ENCODE measurements around the gene EMX2.

EMX2 gene

DNA sequence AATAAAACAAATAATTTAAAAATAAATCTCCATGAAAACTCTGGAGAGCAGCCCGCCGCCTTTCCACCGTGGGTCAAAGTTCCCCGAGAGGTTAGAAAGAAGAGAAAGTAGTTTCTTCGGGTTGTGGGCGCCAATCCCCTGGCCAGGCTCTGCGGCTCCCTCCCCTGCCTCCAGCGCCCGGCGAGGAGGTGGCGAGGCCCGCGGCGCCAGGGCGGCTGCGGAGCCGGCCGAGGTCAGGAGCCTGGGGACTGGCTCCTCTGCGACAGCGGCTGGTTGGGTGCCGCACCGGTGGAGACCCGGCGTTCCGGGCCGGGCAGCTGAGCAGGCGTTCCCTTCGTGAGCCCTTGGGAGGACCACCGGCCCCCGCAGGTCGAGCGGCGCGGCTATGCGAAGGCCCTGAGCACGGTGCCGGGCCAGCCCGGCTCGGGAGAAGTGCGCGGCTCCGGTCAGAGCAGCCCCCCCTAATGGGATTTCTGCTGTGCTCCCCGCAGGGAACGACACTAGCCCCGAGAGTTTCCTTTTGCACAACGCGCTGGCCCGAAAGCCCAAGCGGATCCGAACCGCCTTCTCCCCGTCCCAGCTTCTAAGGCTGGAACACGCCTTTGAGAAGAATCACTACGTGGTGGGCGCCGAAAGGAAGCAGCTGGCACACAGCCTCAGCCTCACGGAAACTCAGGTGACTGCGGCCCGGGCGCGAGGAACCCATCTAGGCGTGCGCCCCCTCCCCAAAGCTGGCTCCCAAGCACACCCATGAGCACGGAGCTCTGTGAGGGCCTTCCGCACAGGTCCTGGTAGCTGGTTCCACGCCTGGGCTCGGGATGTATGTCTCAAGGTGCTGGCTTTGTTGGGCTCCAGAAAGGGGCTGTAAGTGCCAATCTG lies 2.8 kb downstream of the EMX2 start:
- no peak for DNase-seq

DNA sequence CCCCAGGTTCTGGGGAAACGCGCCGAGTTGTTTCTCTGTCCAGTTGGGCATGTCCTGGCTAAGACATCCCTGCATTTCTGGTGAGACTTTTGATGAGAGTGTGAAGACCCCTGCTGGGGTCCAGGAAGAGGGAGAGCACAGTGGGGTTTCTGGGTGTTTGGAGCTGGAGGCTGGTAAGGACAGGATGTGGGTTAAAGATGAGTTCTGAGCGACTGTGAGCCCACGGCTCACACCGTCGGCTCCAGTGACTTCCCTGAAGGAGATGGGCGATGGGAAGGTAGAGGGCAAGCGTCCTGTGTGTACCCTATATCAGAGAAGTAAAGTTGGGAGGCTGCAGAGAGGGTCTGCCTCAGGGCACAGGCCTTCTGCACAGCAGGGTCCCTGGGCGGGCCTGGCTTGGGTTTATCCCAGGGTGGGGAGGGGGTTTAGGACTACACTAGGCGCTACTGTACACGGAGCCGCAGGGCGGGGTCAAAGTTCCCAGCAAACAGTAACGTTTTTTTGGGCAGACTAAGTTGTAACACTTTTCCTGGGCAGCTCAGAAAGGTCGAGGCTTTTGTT lies 3.6 kb downstream of the EMX2 start:
- DNase-seq, result no peak

DNA sequence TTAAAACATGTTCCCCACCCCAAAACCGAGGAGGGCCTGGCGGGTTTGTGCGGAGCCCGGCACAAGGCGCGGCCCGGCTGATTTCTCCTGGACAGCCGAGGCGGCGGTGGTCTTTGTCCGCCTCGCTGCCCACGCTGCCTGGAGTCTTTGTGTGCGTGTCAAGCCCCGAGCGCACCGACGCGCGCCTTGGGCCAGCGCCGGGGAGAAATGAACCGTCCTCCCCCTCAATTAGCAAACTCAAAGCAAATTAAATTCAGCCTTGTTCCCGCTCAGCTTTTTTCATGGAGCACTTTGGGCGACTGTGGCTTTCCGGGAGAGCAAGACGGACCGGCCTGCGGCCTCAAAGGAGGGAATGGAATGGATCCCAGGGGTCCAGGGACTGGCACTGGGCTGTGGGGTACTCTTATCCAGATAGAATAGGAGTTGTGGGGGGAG lies 4.1 kb downstream of the EMX2 start:
- DNase-seq, result no peak

DNA sequence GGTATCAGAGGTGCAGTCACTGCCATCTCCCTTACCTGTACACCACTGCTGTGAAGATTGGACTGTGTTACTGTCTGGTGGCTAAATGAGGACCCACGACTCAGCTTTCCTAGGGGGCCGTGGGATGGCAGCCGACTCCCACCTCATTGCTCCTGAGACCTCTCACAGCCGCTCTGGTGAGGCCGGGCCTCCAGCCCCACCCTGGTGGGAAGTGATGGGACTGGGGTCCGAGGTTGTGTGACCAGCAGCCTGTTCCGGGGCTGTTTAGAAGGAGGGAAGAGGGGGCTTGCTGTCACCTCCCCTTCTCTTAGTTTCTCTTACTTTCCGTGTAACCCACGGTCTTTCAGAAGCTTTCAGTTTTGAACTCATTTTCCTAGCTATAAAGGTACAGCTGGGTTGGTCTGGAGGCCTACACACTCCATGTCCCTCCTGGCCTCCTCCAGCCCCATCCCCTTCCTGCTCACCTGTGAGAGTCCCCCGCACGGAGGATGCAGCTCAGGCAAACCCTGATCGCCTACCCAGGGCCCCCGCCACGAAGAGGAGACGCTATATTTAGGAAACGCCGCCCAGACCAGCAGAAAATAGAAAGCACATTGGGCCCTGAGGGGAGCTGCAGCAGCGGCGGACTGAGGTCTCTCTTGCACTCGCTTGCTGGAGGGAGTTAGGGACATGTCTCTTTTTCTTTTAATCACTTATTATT lies 4.6 kb downstream of the EMX2 start:
- DNase-seq, result no peak

DNA sequence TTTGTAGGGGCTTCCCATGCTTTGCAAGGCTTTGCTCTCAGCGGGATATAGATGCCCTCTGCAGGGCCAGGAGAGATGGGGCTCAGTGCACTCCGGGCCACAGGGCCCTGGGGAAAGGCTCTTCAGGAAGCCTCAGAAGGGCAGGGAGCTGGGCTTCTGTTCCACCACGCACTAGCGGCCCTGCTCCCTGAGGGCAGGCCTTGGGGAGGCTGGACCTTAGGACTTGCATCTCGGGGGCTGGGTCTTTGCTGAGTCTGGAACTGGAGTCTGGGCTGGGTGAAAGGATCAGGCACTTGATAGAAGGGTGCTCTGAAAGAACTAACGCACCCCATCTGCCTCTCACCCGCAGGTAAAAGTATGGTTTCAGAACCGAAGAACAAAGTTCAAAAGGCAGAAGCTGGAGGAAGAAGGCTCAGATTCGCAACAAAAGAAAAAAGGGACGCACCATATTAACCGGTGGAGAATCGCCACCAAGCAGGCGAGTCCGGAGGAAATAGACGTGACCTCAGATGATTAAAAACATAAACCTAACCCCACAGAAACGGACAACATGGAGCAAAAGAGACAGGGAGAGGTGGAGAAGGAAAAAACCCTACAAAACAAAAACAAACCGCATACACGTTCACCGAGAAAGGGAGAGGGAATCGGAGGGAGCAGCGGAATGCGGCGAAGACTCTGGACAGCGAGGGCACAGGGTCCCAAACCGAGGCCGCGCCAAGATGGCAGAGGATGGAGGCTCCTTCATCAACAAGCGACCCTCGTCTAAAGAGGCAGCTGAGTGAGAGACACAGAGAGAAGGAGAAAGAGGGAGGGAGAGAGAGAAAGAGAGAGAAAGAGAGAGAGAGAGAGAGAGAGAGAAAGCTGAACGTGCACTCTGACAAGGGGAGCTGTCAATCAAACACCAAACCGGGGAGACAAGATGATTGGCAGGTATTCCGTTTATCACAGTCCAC lies 5.4 kb downstream of the EMX2 start:
- no peak for DNase-seq

DNA sequence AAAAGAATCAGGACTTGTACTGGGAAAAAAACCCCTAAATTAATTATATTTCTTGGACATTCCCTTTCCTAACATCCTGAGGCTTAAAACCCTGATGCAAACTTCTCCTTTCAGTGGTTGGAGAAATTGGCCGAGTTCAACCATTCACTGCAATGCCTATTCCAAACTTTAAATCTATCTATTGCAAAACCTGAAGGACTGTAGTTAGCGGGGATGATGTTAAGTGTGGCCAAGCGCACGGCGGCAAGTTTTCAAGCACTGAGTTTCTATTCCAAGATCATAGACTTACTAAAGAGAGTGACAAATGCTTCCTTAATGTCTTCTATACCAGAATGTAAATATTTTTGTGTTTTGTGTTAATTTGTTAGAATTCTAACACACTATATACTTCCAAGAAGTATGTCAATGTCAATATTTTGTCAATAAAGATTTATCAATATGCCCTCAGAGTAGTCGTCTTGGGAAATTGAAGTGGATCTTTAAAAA lies 6.6 kb downstream of the EMX2 start:
- no peak for DNase-seq

DNA sequence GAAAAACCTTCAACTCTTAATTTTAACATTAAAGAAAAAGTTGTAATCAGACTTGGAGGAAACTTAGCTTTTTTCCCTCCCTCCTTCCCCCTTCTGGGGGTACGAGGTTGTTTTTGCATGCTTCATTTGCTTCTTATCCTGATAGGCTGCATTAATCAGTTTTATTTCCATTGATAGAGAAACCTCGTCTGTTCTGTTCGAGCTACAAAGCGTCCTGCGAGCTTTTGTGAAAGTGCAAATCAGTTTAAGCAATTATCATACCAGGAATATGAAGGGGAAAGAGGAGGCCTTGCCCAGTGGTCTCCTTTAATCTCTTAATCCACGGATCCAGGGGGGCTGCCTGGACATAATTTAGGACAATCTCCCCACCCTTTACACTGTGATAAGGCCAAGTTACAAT lies 7.5 kb downstream of the EMX2 start:
- DNase-seq, result no peak

DNA sequence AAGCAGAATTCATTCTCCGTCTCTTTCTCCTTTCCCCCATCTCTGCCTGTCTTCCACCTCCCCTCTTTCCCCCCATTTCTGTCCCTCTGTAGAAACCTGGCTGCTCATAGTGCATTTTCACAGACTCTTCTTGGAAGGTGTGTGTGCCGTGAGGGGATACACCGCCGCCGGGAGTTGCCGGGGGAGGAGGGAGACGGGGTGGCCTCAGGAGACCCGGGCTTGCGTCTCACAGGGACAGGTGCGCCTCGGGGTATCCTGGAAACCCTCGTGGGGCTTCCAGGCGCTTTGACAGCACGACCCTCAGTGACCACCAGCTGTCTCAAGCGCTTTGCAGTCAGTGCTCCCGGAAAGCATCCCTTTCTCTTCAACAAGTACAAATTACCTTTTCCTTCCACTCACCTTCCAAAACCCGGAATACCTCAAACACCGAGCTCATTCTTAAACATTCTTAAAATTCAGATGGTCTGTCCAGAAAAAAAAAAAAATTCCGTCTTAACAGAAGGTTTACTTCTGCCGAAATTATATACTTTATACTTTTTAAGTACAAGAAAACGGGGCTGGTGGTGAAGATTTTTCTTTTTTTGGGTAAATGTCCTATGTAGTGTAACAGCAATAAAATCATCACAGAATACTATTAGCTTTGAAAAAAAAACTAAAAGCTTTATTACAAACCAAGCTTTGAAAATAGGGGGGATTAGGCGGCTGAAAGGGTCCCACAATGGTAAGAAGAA lies 8.2 kb downstream of the EMX2 start:
- DNase-seq, result no peak

DNA sequence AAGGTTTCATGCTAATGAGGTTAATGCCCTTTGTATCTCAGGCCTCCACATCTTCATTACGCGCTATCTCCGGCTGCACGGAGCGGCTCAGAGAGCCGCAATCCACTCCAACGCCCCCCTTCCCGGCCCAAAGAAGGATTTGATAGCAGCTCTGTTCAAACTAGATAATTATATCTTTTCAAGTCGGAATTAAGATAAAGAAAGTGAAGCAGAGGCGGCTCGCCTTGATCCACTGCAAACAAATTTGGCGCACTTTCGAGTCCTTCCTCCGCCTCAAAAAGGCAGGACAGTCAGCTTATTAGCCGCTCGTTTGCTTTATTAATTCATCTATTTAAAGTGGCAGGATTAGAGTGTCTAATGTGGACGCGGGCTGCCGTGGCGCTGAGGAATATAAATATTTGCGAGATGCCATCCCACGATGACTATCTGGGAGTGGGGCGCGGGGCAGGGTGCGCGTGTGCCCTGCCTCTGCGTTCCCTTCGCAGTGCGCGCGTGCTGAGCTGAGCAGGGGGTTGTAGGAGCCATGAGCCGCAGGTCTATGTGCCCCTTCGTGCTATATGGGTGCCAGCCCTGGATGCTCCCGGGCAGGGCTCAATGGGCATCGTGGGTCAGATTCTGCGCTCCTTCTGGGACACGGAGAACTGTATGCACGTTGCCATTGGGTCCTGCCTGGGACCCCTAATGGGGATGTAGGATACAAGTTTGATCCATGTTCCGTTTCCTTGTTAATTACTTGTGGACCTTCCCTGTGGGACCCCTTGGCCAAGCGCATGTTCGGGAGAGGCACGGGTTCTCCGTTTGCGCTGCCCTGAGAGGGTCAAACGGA lies 9.0 kb downstream of the EMX2 start:
- DNase-seq, result no peak

DNA sequence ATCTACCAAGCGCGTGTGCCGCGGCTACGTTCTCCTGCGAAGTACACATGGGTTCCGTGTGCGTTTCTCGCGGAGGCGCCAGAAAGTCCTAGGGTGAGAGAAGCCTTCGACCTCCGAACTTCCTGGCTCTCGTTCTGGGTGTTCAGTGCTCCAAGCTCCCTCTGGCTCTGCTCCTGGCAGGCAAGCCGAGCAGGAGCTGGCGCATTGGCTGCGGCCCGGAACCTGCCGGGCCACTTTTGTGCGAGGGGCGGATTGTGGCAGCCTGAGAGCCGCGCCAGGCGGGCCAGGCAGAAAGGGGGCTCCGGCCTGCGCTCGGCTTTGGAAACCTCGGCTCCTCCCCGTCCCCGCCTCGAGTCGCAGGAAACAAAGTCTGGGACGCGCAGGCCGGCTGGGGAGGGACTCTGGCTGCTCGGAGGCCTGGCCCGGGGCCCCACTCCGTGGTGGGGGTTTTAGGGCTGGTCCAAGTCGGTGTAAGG lies 9.6 kb downstream of the EMX2 start:
- no peak for DNase-seq

DNA sequence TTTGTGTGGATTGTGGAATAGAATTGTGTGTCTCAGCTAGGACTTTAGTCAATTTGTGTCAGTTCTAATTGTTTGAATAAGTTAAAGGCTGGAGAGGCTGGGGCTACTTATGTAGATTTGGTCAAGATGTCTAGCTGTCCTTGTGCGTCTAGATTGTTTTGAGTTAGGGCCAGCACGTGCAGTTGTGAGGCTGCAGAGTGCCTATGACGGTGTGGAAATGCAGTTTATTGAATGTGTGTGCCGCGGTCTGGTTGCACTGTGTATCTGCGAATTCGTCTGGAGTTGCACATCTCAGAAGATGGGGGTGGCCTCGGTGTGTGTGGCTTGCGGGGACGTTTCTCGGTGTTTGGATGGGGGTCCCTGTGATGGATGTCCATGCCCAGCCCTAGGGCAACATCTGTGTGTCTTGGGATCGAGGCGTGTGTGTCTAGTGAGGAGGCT lies 10.2 kb downstream of the EMX2 start:
- DNase-seq, result no peak

DNA sequence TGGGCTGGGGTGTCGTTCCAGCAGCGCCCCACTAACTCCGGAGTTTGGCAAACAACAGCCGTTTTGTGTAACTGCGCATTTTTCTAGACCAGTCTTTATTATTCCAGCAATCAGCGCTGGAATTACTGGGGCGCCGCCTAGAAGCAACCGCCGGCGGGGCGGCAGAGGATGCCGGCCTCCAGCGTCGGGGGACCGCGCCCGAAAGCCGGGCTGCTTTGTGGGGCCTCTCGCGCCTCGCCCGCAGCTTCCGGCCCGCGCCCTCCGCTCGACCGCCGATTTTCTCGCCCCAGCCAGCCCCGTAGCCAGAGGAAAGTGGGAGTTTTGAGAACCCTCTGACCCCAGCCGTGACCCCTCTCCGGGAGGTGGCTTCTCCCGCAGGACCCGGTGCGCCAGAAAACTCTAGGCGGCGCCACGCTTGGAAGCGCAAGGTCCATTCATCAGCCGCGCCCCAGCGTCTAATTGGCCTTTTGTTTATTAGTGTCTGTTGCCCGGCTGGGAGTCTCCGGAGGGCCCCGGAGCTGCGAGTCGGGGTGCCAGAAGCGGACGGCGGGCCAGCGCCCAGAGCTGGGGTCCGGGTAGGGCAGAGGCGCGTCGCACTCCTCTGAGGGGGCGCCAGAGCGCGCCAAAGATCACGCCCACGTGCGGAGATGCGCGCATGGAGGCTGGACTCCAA lies 10.7 kb downstream of the EMX2 start:
- DNase-seq, result no peak

DNA sequence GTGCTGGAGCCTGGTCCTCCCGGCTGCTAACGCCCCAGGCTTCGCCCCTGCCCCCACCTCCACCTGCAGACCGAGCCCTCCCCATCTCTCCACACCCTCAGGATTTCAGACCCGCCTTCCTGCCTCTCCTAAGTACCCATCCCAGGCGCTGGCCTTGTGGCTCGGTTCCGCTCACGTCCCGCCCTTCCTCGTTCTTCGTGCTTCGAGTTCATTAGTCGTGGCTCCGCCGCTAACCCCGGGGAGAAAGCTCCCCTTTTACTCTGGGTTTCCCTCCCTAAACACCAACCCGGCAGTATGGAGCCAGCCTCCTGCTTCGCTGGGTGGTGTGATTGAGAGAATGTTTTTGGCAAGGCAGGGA lies 11.2 kb downstream of the EMX2 start:
- DNase-seq, result no peak

DNA sequence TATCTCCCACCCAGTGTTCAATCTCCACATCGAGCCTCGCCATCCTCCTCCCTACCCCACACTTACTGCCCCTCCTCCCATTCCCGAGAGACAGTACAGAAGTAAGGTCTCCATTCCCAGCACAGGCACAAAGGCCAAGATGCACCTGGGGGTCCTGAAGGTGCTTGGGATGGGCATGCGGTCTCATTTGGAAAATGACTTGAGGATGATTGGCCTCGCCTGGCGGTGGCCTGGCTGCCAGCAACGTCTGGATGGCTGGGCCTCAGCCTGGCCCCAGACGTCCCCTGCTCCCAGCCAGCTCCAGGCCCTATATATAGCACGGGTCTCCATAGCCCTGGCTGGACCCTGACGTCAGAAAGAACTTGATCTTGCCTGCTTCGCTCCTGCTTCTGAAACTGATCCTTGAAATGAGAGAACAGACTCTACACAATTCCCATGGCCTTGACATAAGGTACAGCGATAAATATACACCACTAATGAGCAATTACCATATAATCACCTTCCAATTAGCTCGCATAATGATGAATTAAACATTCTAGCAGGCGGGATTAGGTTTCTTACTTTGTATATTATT lies 11.8 kb downstream of the EMX2 start:
- DNase-seq, result no peak

DNA sequence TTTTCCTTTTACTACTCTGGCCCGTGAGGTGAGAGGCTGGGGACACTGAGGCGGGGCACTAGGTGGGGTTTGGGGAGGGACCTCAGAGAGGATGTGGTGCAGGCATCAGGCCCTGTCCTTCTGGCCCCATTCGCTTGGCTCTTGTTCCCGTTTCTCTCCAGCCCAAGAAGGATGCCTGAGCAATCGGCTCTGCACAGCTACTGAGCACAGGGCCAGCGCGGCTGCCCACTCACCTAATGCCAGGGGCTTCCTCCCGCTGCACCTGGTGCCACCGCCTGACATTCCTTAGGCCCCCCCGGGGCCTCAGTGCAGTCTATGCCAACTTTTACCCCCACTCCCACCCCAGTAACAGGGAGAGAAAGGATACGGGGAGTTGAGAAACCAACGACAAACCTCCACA lies 12.5 kb downstream of the EMX2 start:
- no peak for DNase-seq

DNA sequence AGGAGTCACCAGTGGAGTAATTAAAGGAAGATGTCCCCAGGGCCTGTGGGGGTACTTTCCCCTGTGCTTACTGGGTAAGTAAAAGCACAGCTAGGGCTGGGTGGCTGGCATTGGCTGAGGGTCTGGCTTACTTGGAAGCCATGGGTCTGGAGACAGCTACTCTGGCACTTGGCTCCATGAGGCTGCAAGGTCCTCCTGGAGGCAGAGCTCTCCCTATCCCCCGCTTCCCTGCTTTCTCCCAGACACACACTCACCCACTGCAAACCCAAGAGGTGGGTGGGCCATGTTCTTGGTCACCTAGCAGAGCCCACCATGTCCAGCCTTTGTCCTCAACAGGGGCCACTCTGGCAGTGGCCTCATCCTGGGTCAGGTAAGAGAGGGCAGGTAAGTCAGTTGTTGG lies 13.3 kb downstream of the EMX2 start:
- no peak for DNase-seq

DNA sequence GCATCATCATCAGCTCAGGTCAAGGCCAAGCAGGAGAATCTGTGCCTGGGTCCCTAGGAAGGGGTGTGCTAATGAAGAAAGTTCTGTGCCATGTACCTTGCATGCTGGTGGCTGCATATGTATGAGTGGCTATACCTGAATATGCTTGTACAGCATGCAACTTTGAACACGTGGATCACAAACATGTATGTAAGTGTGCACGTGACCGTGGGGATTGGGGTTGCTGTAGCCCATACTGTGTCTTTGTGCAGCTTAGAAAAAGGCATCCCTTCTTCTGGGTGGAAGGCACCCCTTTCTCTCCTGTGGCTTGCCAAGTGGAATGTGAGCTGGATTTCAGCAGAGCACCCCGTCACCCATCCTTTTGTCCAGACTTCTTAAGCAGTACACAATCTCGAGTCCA lies 13.8 kb downstream of the EMX2 start:
- no peak for DNase-seq

DNA sequence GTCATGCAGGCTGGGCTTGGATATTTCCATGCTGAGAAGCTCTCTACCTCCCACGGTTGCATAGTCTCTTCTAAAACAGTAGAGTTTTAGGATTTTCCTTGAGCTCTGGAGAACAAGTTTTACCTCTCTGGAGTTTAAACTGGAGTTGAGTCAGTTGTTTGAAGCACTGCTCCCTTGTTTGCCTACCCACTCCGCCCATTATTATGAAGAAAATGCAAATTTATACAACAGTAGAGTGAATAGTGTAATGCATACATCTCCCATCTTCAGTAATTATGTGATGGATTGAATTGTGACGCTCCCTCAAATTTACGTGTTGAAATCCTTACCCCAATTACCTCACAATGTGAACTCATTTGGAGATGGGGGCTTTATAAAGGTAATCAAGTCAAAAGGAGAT lies 17.2 kb downstream of the EMX2 start:
- no peak for DNase-seq

DNA sequence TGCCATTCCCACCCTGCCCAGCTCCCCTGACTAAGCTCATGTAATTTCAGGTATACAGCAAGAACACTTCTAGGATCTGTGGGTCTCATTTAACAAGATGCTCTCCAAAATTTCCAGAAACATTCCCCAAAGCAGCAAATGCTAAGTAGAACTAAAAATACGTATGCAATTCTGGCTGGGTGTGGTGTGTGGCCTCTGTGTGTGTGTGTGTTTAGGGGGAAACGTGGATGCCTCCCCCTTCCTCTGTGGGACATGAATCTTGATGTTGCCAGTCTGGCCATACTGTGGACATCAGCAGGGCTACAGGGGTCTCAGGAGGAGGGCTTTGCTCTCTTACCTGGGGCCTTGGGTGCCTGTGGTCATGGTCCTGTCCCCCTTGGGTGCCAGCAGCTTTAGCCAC lies 18.4 kb downstream of the EMX2 start:
- DNase-seq, result no peak

DNA sequence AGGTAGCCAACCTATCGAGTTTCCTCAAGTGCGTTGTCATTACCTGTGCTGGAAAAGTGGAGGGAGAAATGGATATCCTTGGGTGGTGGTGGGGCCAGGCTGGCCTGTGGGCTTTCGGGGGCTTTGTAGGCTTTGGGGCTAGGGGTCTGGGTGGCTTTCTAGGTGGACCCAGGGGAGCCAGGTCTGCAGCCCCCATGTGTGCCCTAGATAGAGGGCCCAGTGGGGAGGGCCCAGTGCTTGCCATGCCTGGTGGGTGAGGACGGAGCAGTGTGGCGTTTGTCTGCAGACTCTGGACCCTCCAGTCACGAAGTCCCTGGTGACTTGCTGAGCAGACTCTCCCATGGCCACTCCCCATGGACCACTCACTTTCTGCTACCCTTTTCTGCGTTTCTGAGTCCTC lies 19.7 kb downstream of the EMX2 start:
- DNase-seq, result no peak

Data from NCI-H524 treated with DMSO at 0.1 percent for 48 hours (cell line).